Measurements from ENCODE around the gene ADM5. TPM values are rescaled to one million over a fixed set of nuclear protein-coding genes. Genes with fewer than 3 reads are reported as not detected.
A peak's percentile ranks its signal among the peaks of the same experiment; 100 is the strongest.

The ADM5 gene
- total RNA-seq, 1 donor from 2014 or later = 0.52 TPM

DNA sequence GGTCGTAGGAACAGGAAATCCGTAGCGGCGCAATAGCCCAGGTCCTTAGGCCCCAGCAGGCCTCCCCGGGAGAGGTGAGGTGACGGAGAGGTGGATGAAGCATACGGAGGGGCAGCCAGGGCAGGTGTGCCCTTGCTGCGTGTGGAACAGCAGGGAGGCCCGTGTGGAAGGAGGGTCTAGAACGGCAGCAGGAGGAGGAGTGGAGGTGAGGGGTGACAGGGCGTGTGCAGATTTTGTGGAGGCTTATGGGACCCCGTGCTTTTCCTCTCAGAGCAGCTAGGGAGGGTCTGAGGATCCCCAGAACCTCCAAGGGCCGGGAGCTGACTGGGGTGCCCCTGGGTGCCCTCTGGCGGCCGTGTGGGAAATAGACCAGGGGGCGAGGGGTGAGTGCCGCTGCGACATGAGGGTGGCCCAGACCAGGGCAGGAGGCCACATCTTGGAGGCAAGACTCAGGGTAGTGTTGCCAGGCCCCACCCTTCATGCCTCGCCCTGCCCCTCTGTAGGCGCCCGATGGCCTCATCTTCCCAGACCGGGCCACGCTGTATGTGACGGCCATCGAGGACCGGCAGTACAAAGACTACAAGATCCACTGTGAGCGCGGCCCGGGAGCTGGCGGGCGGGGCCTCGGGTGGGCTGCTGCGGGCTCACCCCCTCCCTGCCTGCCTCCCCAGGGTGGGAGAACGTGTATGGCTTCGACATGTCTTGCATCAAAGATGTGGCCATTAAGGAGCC lies 5.0 kb upstream of the ADM5 start:
- no peaks in the 10 kb centered on the region for H3K9me3 Mint-ChIP-seq (ENCODE audit: low read depth)
- H3K4me1 Mint-ChIP-seq (ENCODE audit: low read depth) = peaks cover 19% of the 10 kb centered on the region
- TF ChIP-seq, protein P1, sequence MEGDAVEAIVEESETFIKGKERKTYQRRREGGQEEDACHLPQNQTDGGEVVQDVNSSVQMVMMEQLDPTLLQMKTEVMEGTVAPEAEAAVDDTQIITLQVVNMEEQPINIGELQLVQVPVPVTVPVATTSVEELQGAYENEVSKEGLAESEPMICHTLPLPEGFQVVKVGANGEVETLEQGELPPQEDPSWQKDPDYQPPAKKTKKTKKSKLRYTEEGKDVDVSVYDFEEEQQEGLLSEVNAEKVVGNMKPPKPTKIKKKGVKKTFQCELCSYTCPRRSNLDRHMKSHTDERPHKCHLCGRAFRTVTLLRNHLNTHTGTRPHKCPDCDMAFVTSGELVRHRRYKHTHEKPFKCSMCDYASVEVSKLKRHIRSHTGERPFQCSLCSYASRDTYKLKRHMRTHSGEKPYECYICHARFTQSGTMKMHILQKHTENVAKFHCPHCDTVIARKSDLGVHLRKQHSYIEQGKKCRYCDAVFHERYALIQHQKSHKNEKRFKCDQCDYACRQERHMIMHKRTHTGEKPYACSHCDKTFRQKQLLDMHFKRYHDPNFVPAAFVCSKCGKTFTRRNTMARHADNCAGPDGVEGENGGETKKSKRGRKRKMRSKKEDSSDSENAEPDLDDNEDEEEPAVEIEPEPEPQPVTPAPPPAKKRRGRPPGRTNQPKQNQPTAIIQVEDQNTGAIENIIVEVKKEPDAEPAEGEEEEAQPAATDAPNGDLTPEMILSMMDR (IDR thresholded peaks at IDR 0.05) = peak; percentile 34
- H3K27ac Mint-ChIP-seq (ENCODE audit: unreplicated experiment) = no peak overlapping the region
- H3K36me3 Mint-ChIP-seq (ENCODE audit: low read depth) = peaks cover 17% of the 10 kb centered on the region
- no peak for DNase-seq (ENCODE audit: low spot score)
- H3K27me3 Mint-ChIP-seq (ENCODE audit: low read depth) = no peaks in the 10 kb centered on the region
- no peak overlapping the region for H3K4me3 Mint-ChIP-seq (ENCODE audit: unreplicated experiment)

DNA sequence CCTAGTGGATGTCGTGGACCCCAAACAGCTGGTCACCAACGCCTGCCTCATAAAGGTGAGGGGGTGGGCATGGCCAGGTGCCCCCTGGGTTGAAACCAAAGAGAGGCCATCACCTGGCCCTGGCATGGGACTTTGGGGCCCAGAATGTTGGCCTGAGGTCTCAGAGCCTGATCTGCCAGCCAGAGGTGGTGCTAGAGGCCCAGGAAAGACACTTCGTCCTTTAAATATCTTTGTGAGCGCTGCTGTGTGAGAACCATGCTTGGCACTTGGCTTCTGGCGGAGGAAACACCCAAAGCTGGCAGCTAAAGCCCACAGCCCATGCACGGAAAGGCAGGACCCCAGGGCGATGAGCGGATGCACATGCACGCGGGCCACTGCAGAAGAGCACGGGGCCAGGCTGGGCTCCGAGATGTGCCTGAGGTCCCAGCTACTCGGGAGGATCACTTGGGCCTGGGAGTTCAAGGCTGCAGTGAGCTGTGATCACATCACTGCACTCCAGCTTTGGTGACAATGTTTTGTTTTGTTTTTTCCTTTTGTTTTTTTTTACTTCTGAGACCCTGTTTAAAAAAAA lies 4.3 kb upstream of the ADM5 start:
- Mint-ChIP-seq H3K4me3 (ENCODE audit: unreplicated experiment) (no peak overlapping the region), H3K36me3 (ENCODE audit: low read depth) (peaks cover 17% of the 10 kb centered on the region), H3K27ac (ENCODE audit: unreplicated experiment) (no peak overlapping the region), H3K27me3 (ENCODE audit: low read depth) (no peaks in the 10 kb centered on the region), H3K4me1 (ENCODE audit: low read depth) (peaks cover 16% of the 10 kb centered on the region), H3K9me3 (ENCODE audit: low read depth) (no peaks in the 10 kb centered on the region)
- TF ChIP-seq, protein P1 (IDR thresholded peaks at IDR 0.05) = peak; percentile 17
- no peak for DNase-seq (ENCODE audit: low spot score)

DNA sequence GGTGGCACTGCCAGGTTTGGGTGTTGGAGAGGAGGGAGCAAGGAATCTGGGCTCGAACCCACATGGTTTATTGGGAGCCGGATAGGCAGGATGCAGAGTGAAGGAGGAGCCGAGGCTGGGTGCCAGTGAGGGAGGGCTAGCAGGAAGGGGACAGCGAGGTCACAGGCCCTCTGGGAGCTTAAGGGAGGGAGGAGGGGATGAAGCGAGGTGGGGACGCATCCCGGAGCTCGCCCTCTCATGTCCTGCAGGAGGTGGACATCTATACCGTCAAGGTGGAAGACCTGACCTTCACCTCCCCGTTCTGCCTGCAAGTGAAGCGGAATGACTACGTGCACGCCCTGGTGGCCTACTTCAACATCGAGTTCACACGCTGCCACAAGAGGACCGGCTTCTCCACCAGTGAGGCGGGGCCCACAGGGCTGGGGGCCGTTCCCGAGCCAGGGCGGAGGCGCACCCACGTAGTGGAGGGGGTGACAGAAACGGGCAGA lies 3.5 kb upstream of the ADM5 start:
- H3K27ac Mint-ChIP-seq (ENCODE audit: unreplicated experiment) = no peak overlapping the region
- TF ChIP-seq, protein P1 (IDR thresholded peaks at IDR 0.05) = no peak
- no peak for DNase-seq (ENCODE audit: low spot score)
- H3K36me3 Mint-ChIP-seq (ENCODE audit: low read depth) = peaks cover 16% of the 10 kb centered on the region
- H3K27me3 Mint-ChIP-seq (ENCODE audit: low read depth) = no peaks in the 10 kb centered on the region
- no peaks in the 10 kb centered on the region for H3K9me3 Mint-ChIP-seq (ENCODE audit: low read depth)
- no peak overlapping the region for H3K4me3 Mint-ChIP-seq (ENCODE audit: unreplicated experiment)
- peaks cover 16% of the 10 kb centered on the region for H3K4me1 Mint-ChIP-seq (ENCODE audit: low read depth)

DNA sequence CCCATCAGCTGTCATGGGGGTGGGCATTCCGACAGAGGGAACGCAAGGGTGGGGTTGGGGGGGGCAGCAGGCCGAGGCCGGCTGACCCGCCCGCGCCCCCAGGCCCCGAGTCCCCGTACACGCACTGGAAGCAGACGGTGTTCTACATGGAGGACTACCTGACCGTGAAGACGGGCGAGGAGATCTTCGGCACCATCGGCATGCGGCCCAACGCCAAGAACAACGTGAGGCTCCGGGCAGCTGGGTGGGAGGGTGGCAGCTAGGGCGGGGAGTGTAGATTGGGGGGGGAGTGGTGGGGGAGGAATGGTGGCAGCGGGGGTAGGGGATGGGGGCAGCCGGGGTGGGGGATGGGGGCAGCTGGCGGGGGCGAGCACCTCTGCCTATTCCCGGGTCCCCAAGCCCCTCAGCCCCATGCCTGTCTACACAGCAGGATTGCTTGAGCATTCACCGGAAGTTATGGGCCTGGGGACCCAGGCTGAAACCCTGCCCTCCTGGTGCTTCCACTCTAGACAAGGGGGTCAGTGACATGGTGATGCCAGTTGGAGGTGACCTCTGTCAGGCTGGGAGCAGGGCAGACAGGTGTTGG lies 2.8 kb upstream of the ADM5 start:
- Mint-ChIP-seq H3K36me3 (ENCODE audit: low read depth) (peaks cover 15% of the 10 kb centered on the region), H3K4me3 (ENCODE audit: unreplicated experiment) (no peak overlapping the region), H3K27ac (ENCODE audit: unreplicated experiment) (no peak overlapping the region), H3K9me3 (ENCODE audit: low read depth) (no peaks in the 10 kb centered on the region), H3K4me1 (ENCODE audit: low read depth) (peaks cover 21% of the 10 kb centered on the region), H3K27me3 (ENCODE audit: low read depth) (no peaks in the 10 kb centered on the region)
- TF ChIP-seq, protein P1 (IDR thresholded peaks at IDR 0.05) = no peak
- no peak for DNase-seq (ENCODE audit: low spot score)

DNA sequence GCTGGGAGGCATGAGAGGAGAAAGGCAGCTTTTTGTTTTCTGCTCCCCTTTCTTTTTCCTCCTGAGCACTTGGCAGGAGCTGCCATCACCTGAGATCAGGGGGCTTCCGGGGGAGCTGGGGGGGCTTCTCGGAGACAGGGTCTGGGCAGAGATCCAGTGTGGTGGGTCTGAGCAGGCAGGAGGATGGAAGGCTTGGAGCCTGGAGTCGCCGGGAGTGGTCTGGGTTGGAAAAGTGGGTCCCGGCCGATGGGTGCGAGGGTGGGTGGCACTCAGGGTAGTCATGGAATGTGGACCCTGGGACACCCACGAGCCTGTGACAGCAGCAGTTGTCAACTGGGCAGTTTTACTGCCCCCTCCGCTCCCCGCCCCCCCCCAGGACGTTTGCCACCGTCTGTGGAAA lies 2.2 kb upstream of the ADM5 start:
- DNase-seq (ENCODE audit: low spot score) = no peak
- peaks cover 15% of the 10 kb centered on the region for H3K36me3 Mint-ChIP-seq (ENCODE audit: low read depth)
- H3K27me3 Mint-ChIP-seq (ENCODE audit: low read depth) = no peaks in the 10 kb centered on the region
- H3K27ac Mint-ChIP-seq (ENCODE audit: unreplicated experiment) = no peak overlapping the region
- TF ChIP-seq, protein P1 (IDR thresholded peaks at IDR 0.05) = no peak
- H3K9me3 Mint-ChIP-seq (ENCODE audit: low read depth) = no peaks in the 10 kb centered on the region
- peaks cover 24% of the 10 kb centered on the region for H3K4me1 Mint-ChIP-seq (ENCODE audit: low read depth)
- no peak overlapping the region for H3K4me3 Mint-ChIP-seq (ENCODE audit: unreplicated experiment)
